ENCODE results near the gene MAML2. TPM values are rescaled to one million over a fixed set of nuclear protein-coding genes. Genes with fewer than 3 reads are reported as not detected.
A peak's percentile ranks its signal among the peaks of the same experiment; 100 is the strongest.

The MAML2 gene
- total RNA-seq, result 10 to 100 TPM; 23.9 to 37.1 TPM

DNA sequence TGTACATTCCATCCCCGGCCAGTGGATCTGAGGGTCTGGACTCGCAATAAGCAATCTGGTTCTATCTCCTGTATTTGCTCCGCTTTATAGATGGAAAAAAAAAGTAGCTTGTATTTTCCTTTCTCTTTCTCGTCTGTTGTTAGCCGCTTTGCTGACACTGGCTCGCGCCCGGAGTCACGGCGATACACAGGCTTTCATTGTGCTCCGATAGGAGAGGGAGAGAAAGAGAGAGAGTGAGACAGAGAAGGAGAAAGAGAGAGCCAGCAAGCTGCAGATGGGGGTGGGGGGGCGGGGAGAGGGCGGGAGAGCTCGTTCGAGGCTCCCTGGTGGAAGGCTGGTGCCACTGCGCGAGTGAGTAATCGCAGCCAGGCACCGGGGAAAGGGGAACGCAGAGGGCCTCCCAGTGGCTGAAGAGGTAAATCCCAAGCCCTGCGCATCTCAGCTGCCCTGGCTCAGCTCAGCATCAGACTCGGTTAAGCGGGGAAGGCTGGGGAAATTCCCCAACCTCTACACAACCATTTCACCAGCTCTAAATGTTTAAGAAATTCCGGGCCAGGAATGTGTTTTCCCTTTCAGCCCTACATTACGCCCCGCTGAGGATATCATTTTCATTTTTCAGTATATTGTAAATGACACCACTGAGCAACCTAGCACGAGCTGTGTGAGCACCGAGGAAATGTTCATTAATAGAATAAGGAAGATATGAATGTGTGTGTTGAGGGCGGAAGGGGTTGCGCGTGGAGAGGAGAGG lies at the start of gene MAML2:
MAML2 (minus strand) TSS at position 235 of the 751 bp plus-strand sequence. CDS start 1,300 bp downstream, outside the sequence.
- H3K4me1 Mint-ChIP-seq, result peaks cover 26% of the 10 kb centered on the region
- ATAC-seq (peak; percentile 85), DNase-seq (peak; percentile 96)
- intact Hi-C loops (cut with DNase I, micrococcal nuclease), result loop anchor here (1.0 to 5.0 kb wide), 17 partner anchors 46 to 554 kb away; partner anchors contain the start of genes CCDC82 (in 1 of the 2), FAM76B (in 1 of the 2), JRKL (in 1 of the 2) and MTMR2 (in 1 of the 2)
- H3K9me3 Mint-ChIP-seq (ENCODE audit: low read depth), result no peaks in the 10 kb centered on the region
- peak within 1 kb of the TSS; percentile 84 for H3K4me3 Mint-ChIP-seq
- CTCF ChIA-PET, result interaction anchor here (0.6 to 7.2 kb wide), 80 partner anchors 9 to 1190 kb away, joined by 3 to 69 read pairs (median 5); partner anchors contain the start of genes CCDC82, CEP57 and JRKL
- POLR2A ChIA-PET, result interaction anchor here (0.5 to 2.3 kb wide), 19 partner anchors 8 to 554 kb away, joined by 3 to 19 read pairs (median 3); partner anchors contain the start of genes CCDC82, FAM76B and JRKL
- H3K27ac Mint-ChIP-seq, result peak within 1 kb of the TSS; percentile 95
- no peaks in the 10 kb centered on the region for H3K27me3 Mint-ChIP-seq
- peaks cover 35% of the 10 kb centered on the region for H3K36me3 Mint-ChIP-seq (ENCODE audit: low read depth)

DNA sequence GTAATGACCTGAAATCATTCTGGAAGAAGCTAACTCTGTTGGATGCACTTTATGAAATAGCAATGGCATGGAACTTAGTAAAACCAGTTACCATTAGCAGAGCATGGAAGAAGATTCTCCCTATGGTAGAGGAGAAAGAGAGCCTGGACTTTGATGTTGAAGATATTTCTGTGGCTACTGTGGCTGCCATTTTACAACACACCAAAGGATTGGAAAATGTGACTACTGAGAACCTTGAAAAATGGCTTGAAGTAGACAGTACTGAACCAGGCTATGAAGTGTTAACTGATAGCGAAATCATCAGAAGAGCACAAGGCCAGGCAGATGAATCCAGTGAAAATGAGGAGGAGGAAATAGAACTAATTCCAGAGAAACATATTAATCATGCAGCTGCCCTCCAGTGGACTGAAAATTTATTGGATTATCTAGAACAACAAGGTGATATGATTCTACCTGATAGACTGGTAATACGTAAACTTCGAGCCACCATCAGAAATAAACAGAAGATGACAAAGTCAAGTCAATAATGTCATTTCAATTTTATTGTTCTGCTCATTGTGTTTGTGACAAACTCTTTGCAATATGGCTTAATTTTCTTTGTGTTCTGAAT lies 48.8 kb upstream of the MAML2 start:
- ChIA-PET CTCF (interaction anchor here (1.4 kb wide), 1 partner anchor 556 kb away, joined by 5 read pairs; no protein-coding TSS in a partner anchor), POLR2A (no interaction called here)
- no peak for ATAC-seq
- Mint-ChIP-seq H3K36me3 (ENCODE audit: low read depth) (peaks cover 20% of the 10 kb centered on the region), H3K4me3 (peak overlapping the region; percentile 90), H3K27me3 (no peaks in the 10 kb centered on the region), H3K9me3 (ENCODE audit: low read depth) (peaks cover 4% of the 10 kb centered on the region), H3K27ac (peak overlapping the region; percentile 45), H3K4me1 (peaks cover 56% of the 10 kb centered on the region)
- intact Hi-C loops (cut with DNase I, micrococcal nuclease), result loop anchor here (2.0 to 5.0 kb wide), 8 partner anchors 135 to 1850 kb away; partner anchors contain the start of genes FUT4 (in 1 of the 2) and MTMR2 (in 1 of the 2)
- no peak for DNase-seq

DNA sequence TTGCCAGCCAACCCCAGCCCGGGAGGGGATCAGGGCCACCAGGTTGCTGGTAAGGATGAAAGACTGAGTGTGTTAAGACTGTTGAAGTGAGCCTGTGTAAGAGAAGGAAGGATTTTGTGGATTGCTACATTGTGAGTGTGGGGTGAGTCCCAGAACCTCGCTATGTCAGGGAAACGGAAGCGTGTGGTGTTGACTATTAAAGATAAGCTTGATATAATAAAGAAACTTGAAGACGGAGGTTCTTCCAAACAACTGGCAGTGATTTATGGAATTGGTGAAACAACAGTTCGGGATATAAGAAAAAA lies 47.4 kb upstream of the MAML2 start:
- ATAC-seq (no peak), DNase-seq (no peak)
- intact Hi-C loops (cut with DNase I, micrococcal nuclease), result loop anchor here (1.0 to 5.0 kb wide), 11 partner anchors 47 to 1848 kb away; partner anchors contain the start of genes CEP57 (in 1 of the 2), CWC15 (in 1 of the 2), FUT4 (in 1 of the 2) and KDM4D (in 1 of the 2)
- Mint-ChIP-seq H3K36me3 (ENCODE audit: low read depth) (peaks cover 26% of the 10 kb centered on the region), H3K27ac (peak overlapping the region; percentile 82), H3K9me3 (ENCODE audit: low read depth) (peaks cover 4% of the 10 kb centered on the region), H3K27me3 (no peaks in the 10 kb centered on the region), H3K4me3 (peak overlapping the region; percentile 90), H3K4me1 (peaks cover 61% of the 10 kb centered on the region)
- POLR2A ChIA-PET, result interaction anchor here (1.2 to 2.3 kb wide), 3 partner anchors 48 to 601 kb away, joined by 3 to 19 read pairs (median 19); partner anchors contain the start of genes CEP57, FAM76B and MAML2
- CTCF ChIA-PET, result interaction anchor here (0.6 to 1.5 kb wide), 2 partner anchors 334 to 379 kb away, joined by 3 to 5 read pairs; no protein-coding TSS in a partner anchor

DNA sequence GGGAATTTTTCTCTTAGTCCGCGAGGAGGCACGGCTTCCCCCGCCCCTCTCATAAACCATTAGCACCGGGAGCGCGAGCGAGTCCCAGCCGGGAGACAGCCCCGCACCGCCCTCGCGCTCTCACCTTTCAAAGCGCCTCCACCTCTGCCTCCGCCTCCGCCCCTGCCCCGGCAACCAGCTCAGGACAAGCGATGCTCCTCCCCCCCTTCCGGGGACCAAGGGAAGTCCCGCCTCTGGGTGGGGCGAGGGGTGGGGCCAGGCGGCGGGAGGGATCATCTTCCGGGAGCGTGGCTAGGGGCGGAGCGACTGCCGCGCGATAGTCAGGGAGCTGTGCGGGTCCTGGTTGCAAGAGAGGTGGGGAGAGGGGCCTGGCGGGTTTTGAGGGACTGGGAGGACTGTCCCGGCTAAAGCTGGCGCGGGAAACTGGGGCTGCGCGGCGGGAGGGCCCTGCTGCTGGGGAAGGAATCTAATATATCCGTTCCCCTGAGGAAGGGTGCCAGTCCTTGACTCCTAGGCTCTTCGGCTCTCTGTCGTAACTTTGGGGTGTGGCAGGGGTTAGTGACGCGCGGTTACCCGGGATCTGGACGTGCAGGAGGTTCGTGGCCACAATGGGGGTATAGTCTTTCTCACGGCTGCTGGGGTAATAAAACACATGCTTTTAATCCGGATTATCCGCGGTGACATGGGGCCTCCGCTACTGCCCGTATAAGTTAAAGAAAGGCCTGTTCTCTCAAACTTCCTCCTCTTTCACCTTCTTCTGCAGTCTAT lies 46.9 kb upstream of the MAML2 start, which contains the start of the genes CCDC82 and JRKL:
CCDC82 (minus strand) TSS at position 193 of the 768 bp plus-strand sequence. CDS start 5,165 bp downstream, outside the sequence.
JRKL (plus strand) TSS at position 294 of the 768 bp plus-strand sequence. CDS start 637 bp downstream, outside the sequence.
- Mint-ChIP-seq H3K27ac (peak within 1 kb of the TSS; percentile 82), H3K27me3 (no peaks in the 10 kb centered on the region), H3K4me3 (peak within 1 kb of the TSS; percentile 90), H3K4me1 (peaks cover 66% of the 10 kb centered on the region), H3K9me3 (ENCODE audit: low read depth) (peaks cover 4% of the 10 kb centered on the region), H3K36me3 (ENCODE audit: low read depth) (peaks cover 26% of the 10 kb centered on the region)
- ATAC-seq (peak; percentile 97), DNase-seq (peak; percentile 99)
- POLR2A ChIA-PET, result interaction anchor here (0.7 to 2.3 kb wide), 5 partner anchors 18 to 600 kb away, joined by 3 to 19 read pairs (median 3); partner anchors contain the start of genes CEP57, FAM76B and MAML2
- intact Hi-C loops (cut with DNase I, micrococcal nuclease), result loop anchor here (1.0 to 5.0 kb wide), 15 partner anchors 47 to 1848 kb away; partner anchors contain the start of genes MAML2 (in 2 of the 2), CEP57 (in 1 of the 2), CWC15 (in 1 of the 2) and FAM76B (in 1 of the 2)
- CTCF ChIA-PET, result interaction anchor here (0.6 to 2.7 kb wide), 10 partner anchors 10 to 601 kb away, joined by 3 to 20 read pairs (median 3); partner anchors contain the start of genes FAM76B and MAML2

DNA sequence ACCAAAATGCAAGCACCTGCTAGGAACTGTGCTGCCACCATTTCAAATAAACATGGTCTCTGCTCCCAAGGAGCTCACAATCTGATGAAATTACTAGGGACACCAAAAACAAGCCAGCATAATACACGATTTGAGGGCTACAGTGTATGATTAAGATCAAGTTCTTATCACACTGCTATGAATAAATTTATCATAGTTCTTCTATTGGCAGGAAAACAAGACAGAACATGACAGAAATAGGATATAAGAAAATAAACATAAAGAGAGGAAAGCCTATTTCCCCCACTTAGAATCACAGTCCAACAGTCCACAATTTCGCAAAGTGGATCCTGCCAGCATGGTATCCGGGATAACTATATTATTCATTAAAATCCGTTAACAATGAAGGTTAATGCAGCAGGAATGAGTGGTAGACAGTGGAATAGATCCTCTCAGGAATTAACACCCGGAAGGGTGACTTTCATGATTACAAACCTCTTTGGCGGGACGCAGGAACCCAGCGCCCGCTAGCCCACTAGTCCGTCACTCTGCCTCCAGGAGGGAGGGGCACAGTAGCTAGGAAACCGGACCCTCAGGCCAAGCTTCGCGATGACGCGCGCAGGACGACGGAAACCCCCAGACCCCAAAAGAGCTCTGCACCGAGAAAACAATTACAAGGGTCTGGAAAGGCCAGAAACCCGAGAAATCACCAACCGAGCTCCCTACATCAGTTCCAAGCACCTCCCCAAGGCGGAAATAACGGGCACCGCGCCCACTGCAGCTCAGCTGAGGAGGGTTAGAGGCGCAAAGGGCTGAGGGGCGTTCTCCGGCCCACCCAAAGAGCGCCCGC lies 46.1 kb upstream of the MAML2 start:
- ChIA-PET POLR2A (interaction anchor here (1.0 to 2.3 kb wide), 4 partner anchors 46 to 599 kb away, joined by 3 to 19 read pairs (median 11); partner anchors contain the start of genes CEP57, FAM76B and MAML2), CTCF (interaction anchor here (0.6 to 2.7 kb wide), 13 partner anchors 9 to 600 kb away, joined by 3 to 20 read pairs (median 3); partner anchors contain the start of genes FAM76B and MAML2)
- no peak for DNase-seq
- Mint-ChIP-seq H3K9me3 (ENCODE audit: low read depth) (peaks cover 4% of the 10 kb centered on the region), H3K36me3 (ENCODE audit: low read depth) (peaks cover 31% of the 10 kb centered on the region), H3K4me3 (peak overlapping the region; percentile 90), H3K27me3 (no peaks in the 10 kb centered on the region), H3K27ac (peak overlapping the region; percentile 82), H3K4me1 (peaks cover 66% of the 10 kb centered on the region)
- ATAC-seq, result peak; percentile 45
- intact Hi-C loops (cut with DNase I, micrococcal nuclease), result loop anchor here (1.0 to 5.0 kb wide), 5 partner anchors 46 to 1322 kb away; partner anchors contain the start of genes FAM76B (in 1 of the 2), MAML2 (in 1 of the 2), SESN3 (in 1 of the 2) and SRSF8 (in 1 of the 2)

DNA sequence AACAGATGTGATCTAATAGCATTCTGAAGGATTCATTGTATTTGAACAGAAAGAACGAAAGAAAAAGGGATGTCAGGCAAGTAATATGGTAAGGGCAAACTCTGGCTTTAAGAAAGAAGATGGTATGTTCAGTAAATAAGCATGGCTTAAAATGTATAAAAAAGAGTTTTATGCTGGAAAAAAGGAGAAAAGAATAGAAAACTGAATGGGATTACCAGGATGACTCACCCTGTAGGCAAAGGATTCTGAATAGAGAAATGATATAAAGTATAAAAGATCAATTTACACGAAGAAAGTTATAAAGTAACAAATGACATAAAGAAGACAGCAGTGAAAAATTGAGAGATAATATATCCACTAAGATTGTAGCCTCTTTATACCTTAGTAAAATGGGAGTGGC lies 42.2 kb upstream of the MAML2 start:
- DNase-seq (no peak), ATAC-seq (no peak)
- Mint-ChIP-seq H3K4me3 (no peak overlapping the region), H3K4me1 (peaks cover 44% of the 10 kb centered on the region), H3K27ac (no peak overlapping the region), H3K27me3 (no peaks in the 10 kb centered on the region), H3K9me3 (ENCODE audit: low read depth) (no peaks in the 10 kb centered on the region), H3K36me3 (ENCODE audit: low read depth) (peaks cover 27% of the 10 kb centered on the region)
- CTCF ChIA-PET, result interaction anchor here (0.7 to 1.5 kb wide), 3 partner anchors 9 to 129 kb away, joined by 3 to 7 read pairs (median 4); no protein-coding TSS in a partner anchor
- intact Hi-C loops (cut with DNase I, micrococcal nuclease), result loop anchor here in 1 of 2 experiments (5.0 kb wide), 1 partner anchor 1318 kb away; the partner anchor contains the start of gene SRSF8
- POLR2A ChIA-PET, result no interaction called here

DNA sequence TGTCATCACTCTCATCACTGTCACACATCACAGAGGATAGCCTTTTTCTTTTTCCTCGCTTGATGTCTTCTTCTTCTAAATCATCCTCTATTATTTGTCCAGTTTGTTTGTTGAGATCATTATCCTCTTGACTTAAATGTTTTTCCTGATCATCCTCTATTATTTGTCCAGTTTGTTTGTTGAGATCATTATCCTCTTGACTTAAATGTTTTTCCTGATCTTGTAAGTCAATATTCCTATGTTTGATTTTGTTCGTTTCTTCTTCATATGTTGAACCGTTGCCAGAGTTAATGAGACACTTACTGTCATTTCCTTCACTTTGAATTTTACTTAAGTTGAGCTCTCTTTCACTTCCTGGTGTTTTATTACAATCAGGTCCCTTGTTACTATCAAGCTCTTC lies 41.2 kb upstream of the MAML2 start:
- CTCF ChIA-PET, result interaction anchor here (1.3 to 1.4 kb wide), 4 partner anchors 8 to 549 kb away, joined by 3 to 7 read pairs (median 4); partner anchors contain the start of gene MAML2
- POLR2A ChIA-PET, result no interaction called here
- intact Hi-C loops (cut with DNase I, micrococcal nuclease), result no loop called here
- Mint-ChIP-seq H3K9me3 (ENCODE audit: low read depth) (no peaks in the 10 kb centered on the region), H3K27ac (peak overlapping the region; percentile 80), H3K36me3 (ENCODE audit: low read depth) (peaks cover 33% of the 10 kb centered on the region), H3K27me3 (no peaks in the 10 kb centered on the region), H3K4me1 (peaks cover 43% of the 10 kb centered on the region), H3K4me3 (peak overlapping the region; percentile 23)
- ATAC-seq (no peak), DNase-seq (no peak)

DNA sequence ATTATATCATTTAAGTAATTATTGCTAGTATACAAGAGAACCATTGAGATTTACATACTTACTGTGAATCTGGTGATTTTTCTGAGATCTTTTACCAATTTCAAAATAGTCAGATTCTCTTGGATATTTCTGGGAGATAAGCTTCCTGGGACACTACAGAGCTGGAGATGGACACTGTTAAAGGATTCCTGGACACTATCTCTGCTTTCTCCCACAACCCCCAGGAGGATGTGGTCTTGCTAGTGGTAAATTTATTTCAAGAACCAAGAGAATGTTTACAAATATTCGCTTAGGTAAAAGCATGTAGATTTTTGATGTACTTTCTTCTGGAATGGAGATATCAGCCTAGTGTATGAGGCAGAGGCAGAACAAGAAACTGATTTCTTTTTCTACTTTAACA lies 33.8 kb upstream of the MAML2 start:
- CTCF ChIA-PET, result no interaction called here
- Mint-ChIP-seq H3K4me1 (no peaks in the 10 kb centered on the region), H3K27ac (no peak overlapping the region), H3K36me3 (ENCODE audit: low read depth) (peaks cover 22% of the 10 kb centered on the region), H3K4me3 (no peak overlapping the region), H3K9me3 (ENCODE audit: low read depth) (no peaks in the 10 kb centered on the region), H3K27me3 (no peaks in the 10 kb centered on the region)
- intact Hi-C loops (cut with DNase I, micrococcal nuclease), result no loop called here
- POLR2A ChIA-PET, result no interaction called here
- ATAC-seq (no peak), DNase-seq (no peak)

DNA sequence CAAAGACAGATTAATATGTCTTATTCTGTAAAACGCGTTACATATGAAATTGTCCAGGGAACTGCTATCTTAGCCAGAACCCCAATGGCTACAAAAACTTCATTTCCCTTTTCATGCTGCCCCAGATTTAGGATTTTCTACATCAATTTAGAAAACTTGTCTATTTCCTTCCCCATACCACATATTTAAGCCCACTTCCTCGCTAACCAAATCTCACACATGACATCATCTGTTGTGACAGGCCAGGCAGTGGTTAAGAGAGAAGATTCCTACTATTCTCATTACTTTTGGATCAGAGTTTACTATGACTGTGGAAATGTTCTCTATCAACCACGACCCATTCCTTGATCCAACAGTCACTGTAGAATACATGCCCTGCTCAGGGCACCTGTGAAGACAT lies 30.8 kb upstream of the MAML2 start:
- Mint-ChIP-seq H3K27me3 (no peaks in the 10 kb centered on the region), H3K9me3 (ENCODE audit: low read depth) (no peaks in the 10 kb centered on the region), H3K36me3 (ENCODE audit: low read depth) (peaks cover 21% of the 10 kb centered on the region), H3K4me1 (no peaks in the 10 kb centered on the region), H3K27ac (no peak overlapping the region), H3K4me3 (no peak overlapping the region)
- ChIA-PET CTCF (no interaction called here), POLR2A (no interaction called here)
- no peak for ATAC-seq
- intact Hi-C loops (cut with DNase I, micrococcal nuclease), result no loop called here
- no peak for DNase-seq

All from activated CD4-positive, alpha-beta T cell treated with anti-CD3 and anti-CD28 coated beads for 36 hours (primary cell).